ENCODE results near the gene CFAP251.

DNA sequence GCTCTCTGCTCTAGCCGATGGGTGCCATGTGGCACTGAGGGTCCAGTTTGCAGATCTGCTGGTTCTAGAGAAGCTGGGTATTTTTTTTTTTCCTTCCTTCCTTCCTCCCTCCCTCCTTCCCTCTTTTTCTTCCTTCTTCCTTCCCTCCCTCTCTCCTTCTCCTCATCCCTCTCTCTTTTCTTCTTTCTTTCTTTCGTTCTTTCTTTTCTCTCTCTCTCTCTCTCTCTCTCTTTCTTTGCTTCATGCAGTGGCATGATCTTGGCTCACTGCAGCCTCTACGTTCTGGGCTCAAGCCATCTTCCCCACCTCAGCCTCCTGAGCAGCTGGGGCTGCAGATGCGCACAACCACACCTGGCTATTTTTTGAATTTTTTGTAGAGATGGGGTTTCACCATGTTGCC lies 100.5 kb downstream of the CFAP251 start:
- TF ChIP-seq POLR2AphosphoS5 (IDR thresholded peaks at IDR 0.05), result no peak
- no peak for TF ChIP-seq POLR2A (IDR thresholded peaks at IDR 0.05)
- TF ChIP-seq, protein P1, sequence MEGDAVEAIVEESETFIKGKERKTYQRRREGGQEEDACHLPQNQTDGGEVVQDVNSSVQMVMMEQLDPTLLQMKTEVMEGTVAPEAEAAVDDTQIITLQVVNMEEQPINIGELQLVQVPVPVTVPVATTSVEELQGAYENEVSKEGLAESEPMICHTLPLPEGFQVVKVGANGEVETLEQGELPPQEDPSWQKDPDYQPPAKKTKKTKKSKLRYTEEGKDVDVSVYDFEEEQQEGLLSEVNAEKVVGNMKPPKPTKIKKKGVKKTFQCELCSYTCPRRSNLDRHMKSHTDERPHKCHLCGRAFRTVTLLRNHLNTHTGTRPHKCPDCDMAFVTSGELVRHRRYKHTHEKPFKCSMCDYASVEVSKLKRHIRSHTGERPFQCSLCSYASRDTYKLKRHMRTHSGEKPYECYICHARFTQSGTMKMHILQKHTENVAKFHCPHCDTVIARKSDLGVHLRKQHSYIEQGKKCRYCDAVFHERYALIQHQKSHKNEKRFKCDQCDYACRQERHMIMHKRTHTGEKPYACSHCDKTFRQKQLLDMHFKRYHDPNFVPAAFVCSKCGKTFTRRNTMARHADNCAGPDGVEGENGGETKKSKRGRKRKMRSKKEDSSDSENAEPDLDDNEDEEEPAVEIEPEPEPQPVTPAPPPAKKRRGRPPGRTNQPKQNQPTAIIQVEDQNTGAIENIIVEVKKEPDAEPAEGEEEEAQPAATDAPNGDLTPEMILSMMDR (IDR thresholded peaks at IDR 0.05), result no peak
- TF ChIP-seq EP300 (IDR thresholded peaks at IDR 0.05), result no peak

Measured in sigmoid colon (tissue), 4 donors.